CD4-positive, alpha-beta T cell treated with Interleukin-6 at 100 ng/mL for 8 hours (primary cell): ENCODE results near the gene VAPB.

Experiments used
- DNase-seq: peaks from one replicate; pipeline ENCODE4 v3.0.0-alpha.2; 2020; ENCODE audit warnings: mixed read lengths, low spot score

The VAPB gene

DNA sequence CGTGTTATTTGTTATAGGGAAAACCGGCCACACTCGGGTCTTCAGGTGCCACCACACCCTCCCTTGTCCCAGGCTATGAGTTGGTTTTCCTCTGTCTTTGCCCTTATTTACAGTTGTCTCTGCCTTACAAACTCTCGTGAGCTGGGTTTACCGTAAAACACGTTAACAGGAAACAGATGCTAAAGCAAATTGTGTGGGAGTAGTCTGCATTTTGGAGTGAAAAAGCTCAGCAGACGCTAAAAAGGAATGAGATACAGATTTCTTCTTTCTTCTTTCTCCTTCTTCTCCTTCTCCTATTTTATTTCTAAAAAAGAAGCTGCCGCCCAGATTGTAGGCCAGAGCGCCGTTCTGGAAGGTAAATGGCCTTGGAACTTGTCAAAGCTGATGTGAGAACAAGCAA, 74.2 kb downstream of the VAPB start:
- DNase-seq, result no peak

DNA sequence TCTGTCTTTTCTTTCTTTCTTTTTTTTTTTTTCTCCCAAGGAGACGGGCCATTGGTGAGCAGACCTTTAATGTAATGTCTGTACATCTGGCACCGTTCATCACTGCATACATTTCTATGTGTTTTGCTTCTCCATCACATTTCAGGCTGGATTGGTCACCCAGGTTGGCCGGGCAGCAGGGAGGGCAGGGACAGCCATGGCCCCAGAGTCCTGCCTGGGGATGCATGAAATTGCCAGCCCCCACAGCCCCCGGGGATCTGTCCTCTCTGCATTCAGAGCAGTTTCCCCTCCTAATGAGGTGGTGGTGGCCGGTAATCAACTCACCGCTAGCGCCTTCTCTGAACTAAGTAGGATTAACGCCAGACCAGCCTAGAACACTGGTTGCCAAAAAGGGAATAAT, 75.8 kb downstream of the VAPB start:
- no peak for DNase-seq

DNA sequence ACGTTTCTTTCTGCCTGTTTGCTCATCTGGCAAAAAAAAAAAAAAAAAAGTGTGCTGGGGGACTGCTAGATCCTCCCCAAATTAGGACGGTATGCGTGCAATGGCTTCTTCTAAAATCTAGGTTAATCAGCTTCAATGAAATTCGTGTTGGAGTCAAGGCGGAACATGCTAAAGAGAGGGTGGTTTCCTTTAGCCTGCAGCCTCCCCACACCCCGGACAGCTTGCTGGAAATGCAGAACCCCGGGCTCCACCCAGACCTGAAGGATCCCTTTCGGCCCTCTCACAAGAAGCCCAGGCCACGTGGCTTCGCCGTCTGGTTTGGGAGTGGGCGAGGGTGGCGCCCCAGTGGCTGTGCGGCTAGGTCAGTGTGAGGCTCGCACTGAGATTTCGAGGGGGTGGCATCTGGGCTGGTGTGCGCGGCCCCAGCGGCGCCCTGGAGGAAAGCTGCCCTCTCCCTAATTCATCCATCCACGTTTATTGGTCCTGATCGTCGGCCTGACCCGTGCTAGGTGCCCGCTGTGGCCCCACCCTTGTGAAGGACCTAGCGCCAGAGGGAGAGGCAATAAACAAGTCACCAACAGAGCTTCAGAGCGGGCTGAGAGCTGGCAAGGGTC, 77.2 kb downstream of the VAPB start:
- no peak for DNase-seq

DNA sequence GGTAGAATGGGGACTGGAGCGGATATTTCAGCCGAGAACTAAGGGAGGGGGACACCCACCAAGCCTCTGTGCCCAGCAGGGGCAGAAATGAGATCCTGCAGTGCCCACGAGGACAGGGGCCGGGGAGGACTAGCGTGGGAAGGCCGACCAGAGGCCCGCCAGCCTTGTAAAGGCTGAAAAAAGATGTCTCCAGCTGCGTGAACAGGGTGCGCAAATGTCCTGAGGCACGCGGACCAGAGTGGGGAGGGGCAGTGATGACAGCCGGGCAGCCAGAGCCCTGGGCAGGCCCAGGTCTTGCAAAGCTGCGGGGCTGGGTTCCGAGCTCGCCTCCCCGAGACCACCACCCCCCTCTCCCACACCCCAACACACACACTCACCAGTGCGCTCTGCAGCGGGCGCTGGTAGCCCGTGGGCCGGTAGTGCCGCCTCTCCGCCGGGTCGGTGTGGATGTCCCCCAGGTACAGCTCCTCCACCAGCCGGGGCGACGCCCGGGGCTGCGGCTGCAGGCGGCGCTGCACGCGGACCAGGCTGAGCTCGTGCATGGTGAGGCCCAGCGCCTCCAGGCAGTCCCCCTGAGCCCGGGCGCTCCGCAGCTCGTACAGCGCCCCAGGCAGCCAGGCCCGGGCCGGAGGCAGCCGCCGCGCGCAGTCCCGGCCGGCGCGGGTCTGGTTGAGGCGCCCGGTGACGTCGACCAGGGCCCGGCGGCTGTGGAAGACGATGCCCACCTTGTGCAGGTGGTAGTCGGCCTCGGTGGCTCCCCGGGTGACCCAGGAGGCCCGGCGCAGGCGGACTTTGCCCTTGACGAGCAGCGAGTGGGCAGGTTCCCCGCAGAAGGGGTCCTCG, 77.9 kb downstream of the VAPB start:
- no peak for DNase-seq

DNA sequence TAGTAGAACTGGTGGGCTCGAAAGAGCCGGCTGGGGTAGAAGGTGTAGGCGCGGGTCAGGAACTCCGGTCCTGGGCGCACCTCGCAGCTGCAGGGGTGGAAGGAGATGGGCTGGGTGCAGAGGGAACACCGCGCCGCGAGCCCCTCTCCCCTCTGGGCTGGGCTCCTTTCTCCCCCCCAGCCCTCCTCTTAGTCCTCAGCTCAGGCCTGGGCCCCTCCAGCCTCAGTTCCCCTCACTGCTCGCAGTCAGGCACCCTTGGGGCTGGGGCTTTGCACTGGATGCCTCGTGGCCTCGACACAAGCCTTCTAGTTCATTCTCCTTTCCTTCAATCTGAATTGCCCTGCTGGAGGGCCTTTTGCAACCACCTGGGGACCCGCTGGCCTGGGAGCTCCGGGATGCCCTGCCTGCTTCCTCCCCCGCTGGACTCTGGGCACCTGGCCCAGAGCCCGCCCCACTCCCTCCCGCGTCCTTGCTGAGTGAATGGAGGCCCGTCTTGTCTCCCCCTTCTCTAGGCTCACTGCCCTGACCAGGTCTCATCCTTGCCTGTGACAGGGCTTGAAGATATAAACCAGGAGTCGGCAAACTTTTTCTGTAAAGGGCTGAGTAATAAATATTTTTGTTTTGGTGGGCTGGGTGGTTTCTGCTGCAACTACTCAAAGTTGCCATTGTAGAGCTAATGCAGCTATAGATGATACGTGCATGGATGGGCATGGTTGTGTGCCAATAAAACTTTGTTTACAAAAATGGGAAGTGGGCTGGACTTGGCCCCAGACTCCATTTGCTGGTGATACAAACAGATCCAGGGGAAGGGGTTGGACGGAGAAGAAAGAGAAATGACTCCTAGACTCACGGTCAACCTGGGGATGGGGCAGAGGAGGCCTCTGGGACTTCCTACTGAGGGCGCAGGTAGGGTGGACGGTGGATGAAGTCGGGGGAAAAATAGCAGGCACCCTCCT, 78.8 kb downstream of the VAPB start:
- no peak for DNase-seq

DNA sequence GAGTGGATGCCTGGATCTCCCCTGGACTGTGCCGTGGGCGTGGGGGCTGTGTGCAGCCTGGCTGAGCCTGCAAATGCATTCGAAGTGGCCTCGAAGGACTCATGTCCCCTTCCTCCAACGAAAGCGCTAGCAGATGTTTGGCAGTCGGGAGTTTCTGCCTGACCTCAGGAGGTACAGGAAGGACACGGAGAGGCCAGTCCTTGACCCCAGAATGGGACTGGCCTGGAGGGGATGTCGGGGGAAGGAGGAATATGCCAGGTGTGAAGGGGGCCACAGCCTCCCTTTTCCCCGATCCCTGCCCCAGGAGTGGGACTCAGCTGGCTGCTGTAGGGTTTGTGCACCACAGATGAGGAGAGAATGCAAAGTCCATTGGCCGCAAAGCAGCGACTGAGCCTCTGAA, 80.6 kb downstream of the VAPB start:
- DNase-seq, result no peak

DNA sequence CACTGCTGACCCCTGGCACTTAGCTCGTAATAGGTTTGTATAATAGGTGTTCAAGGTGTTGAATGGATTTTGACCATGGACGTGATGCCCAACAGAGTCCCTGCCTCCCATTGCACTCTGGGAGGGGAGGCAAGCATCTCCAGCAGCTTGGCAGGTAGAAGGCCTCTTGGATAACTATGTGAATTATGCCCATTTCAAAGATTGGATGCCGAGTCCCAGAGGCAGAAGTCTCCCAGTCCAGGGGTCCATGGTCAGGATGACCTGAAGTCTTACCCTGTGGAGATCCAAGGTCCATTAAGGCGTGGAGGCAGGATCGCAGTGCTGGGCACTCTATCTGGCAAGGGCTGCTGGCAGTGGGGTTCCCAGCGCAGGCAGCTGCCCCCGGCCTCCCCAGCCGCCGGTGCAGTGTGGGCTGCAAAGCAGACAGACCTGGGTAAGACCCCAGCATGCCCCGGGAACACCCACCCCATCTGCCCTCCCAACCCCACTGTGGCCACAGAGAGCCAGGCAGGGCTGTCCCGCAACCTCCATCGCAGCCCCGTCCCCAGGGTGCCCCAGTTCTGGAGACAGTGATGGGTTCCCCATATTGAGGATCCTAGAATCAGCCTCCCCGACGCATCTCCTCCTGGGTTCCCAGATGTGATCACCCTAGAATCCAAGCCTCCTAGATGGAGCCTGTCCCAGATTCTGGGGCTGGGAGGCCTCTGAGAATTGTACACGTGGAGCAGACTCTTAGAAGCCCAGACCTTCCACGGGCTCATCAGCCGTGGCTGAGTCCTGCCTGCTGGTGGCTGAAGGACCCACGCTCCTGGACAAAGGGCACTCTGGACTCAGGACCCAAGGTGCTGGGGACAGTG, 81.5 kb downstream of the VAPB start:
- no peak for DNase-seq

DNA sequence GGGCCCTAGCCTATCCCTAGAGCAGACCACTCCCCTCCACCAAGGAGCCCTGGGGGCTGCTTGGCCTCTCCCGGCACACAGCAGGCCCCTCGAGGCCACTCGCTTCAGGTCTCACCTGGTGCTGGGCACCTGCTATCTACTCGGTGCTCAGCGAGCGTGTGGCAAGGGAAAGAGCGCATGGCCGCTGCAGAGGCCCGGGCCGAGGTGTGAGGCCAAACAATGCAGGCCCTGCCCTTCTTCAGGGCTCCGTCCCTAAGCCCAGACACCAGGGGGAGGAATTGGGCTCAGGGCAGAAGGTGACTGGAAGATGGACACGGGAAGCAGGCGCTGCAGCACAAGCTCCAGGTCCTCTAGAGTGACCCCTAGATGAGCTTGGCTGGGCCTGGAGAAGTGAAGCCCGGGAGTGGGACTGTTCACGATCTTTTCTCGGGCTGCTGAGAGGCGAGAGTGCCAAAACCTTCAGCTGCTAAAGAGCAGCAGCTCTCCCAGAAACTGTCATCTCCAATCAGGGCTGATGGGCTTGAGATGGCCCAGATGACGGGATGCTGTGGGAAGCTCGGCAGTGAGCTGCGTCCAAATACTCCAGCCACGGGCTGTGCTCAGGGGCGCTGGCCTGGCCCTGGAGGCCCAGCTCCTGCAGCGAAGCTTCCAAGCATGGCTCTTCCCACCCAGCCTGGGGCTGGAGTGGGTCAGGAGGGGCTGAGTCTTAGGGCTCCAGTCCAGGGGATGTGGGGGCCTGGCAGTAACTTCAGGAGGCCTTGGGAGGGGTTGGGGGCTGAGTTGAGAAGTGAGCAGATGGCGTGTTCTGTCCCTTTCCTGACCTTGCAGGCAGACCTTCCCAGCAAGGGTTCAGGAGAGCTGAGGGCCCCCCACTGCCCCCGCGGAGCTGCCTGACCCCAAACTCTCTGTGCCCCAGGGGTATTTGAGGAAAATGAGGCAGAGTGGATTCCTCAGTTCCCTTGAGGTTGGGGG, 82.5 kb downstream of the VAPB start:
- no peak for DNase-seq

DNA sequence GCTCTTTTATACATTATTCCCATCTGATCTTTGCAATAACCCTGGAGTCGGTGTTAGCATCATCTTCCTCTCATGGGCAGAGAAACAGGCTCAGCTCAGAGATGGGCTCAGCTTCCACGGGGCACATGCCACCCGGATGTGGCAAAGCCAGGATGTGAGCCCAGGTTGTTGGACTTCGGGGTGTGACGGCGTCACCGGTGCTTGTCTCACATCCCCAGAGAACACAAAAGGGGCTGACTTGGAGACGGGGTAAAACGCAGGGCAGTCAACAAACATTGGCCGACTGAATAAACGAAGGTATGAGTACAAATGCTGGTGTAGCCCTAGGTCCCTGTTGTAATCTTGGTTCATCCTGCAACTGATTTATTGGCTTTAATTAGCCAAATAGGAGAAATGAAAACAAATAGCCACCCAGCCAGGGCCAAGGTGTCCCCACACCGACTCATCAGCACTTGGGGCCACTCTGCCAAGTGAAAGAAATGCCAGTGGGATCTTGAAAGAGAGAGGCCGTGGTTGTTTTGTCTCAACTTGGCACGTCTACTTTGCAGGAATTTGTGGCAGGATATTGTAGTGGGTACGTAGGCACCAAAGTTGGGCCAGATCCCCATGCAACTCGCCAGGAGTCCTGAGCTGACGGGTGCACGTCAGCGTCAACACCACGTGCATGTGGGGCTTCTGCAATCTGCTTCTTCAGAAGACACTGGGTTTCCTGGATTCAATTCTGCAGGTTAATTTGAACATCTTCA, 83.4 kb downstream of the VAPB start:
- DNase-seq, result no peak

DNA sequence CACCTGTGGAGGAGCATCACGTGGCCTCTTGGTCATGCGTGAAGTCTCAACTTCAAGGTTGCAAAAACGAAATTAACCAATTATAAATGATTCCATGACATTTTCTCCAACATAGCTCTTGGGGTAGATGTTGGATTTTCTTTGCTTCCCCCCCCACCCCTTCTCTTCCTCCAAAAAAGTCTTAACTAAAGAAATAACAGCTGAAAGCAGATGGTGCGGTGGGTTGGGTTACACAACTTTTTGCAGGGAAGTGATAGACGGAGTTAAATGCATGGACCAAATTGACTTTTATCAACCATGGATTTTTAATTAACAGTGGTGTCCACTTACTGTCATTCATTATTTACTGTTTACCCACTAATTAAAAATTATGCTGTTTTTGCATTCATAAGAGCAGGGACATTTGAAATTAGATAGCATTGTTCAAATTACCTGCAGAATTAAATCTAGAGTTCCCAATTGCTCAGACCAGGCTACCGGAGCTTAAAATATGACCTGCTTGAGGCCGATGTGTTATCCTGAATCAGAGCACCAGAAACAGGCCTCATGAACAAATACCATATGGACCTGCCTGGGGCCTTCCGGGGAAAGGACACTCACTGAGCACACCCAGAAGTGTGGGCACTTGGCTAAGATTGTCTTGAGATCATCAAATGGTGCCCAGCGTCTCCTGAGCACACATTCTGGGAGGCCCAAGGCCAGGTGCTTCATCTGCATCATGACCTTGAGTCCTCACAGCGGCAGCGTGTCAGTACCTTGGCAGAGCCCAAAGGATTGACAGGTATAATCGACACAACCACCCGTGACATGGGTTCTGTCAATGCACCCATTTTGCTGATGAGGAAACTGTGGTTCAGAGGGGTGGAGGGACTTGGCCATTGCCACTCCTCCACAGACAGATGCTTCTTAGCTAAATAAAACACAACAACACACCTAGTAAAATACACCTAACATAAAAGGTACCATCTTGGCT, 84.7 kb downstream of the VAPB start:
- no peak for DNase-seq

DNA sequence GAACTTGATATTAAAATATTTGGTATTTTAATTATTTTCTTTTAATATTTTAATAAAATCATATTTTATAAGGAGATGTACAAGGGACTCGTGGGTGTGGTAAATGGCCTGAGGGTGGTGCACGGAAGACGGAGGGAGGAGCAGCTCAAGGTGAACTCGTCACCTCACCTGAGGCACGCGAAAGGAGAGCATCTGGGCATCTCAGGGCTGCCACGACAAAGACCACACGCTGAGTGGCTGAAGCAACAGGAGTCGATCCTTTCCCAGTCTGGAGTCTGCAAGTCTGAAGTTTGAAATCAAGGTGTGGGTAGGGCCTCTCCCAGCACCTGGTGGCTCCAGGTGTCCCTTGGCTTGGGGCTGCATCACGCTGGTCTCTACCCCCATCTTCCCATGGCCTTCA, 86.4 kb downstream of the VAPB start:
- DNase-seq, result no peak

DNA sequence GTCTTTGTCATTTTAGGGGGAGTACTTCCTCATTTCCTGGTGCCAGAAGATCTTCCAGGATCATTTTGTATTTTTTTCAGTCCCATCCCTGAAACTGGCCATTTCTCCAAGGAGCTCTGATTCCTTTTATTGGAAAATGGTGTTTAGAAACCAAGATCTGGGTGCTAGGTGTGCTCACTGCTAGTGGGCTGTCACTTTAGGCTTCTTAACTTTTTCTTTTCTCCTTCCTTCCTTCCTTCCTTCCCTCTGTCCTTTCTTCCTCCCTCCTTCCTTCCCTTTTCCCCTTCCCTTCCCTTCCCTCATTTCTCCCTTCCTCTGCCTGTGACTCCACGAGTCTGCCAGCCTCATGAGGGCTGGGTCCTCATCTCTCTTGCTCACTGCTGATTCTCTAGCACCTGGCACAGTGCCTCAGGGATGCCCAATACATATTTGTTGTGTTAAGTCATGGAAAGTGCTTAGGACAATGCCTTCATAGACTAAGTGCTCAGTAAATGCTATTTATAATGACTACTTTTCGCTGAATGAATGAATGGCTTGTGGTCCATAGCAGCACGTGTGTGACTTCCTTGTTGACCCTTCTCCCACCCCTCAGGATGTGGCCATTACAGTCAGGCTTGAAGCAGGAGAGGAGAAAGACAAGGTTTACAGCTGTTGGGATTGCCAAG, 89.2 kb downstream of the VAPB start:
- DNase-seq, result no peak

DNA sequence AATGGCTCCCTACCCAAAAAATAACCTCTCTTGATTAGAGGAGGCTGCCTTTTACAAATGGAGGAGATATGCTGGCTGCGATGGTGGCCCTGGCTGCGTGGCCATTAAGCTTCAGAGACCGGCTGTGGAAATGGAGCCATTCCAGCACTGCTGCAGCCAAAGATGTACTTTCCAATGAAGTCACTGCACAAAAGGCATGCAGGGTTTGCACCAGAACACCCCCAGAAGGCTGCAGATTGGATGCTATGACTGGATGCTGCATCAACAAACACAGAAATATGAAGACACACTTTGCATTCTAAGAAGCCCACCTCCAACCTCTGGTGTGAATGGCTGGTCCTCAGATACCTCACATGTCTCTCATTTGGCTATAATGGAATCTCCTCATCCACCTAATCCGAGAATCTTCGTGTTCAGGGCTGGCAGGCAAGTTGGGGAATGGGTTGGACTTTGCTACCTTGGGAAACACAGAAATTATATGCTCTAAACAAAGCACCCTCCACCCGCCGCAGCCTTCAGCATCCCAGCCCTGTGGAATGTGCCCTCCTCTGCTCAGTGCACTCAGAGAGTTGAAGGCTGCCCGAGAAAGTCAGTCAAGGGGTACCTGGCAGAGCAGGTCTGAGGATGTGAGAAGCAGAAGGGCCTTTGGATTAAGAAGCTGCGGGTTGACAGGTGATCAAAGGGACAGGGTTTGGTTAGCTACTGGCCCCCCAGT, 90.9 kb downstream of the VAPB start:
- no peak for DNase-seq

DNA sequence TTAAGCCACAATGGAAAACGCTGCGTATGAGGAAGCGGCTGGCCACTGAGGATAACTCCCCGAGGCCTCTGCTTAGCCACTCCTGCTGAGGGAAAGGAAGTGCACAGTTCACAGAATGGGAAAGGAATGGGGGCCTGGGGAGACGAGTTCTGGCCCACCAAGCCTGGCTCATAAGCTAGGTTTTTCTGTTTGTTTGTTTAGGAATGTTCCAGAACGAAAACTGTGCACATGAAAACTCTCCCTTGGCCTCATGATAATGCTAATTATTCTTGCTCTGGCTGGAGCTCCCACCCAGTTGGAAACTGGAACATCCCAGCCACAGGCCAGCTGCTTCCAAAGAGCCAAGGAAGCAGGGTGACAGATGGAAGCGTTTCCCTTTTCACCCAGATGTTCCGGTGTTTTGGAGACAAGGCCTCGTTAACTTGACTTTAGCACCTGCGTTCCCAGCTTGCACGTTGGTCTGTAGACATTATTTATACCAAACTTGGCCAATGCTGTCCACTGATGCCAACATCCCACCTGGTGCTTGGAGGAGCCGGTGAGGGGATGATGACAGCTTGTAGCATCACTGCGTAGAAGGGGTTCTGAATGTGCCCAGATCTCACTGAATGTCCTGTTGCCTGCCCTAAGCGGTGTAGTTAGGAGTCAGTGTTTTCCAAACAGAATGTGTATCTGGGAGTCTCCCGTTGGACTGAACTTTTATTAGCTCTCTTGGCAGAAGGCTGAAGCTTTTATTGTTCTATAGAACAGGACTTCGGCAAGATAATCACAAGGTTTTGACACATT, 91.7 kb downstream of the VAPB start:
- no peak for DNase-seq

DNA sequence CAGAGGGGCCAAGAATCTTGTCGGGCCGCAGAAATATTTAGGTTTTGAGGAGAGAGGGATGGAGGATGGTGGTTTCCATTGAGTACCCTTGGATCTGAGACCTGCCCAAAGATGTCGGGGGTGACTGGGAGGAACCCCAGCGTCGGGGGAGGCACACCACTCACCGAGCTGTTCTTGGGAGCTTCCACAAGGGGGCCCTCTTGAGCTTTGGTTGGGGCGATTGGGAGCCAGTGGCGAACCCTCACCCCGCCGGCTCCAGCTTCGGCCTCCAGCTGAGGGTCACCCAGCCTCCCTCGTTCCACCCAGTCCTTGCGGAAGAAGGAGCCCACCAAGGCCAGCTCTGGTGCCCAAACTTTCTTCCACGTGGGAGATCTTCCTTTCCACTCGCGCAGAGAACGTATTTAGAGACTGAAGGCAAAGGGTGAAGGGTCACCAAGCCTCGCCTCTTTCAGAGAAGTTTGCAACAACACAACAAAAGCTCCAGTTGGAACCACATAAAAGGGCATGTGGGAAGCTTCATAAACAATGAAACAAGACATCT, 92.5 kb downstream of the VAPB start:
- peak; percentile 44 for DNase-seq

DNA sequence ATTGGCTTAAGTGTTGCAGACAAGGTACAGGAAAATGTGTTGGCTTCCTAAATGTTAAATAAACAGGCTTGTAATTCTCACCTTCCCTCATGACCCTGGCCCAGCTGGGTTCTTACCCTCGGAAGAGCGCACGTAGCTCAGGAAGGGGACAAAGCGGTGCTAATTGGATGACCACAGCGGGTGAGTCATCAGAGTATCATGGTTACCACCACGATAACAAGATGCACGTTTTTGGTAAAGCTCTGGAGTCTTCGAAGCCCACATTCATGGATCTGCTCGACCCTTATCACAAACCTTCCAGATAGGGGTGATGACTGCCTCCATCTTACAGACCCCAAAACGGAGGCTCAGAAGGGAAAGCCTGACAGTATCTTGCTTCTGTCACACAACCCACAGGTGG, 93.4 kb downstream of the VAPB start:
- DNase-seq, result no peak
